Measurements from ENCODE around the gene TRPC4AP.

TRPC4AP gene

GRCh38 chr20:34993941-34994508 lies 98.6 kb downstream of the TRPC4AP start:
- H3K27ac ChIP-seq = no peak overlapping the region
- no peak for TF ChIP-seq CTCF (conservative IDR thresholded peaks at IDR 0.05)

GRCh38 chr20:34992751-34993417 lies 99.7 kb downstream of the TRPC4AP start:
- H3K27ac ChIP-seq = no peak overlapping the region
- TF ChIP-seq CTCF (conservative IDR thresholded peaks at IDR 0.05) = no peak

GRCh38 chr20:34990661-34991214 lies 101.9 kb downstream of the TRPC4AP start:
- no peak overlapping the region for H3K27ac ChIP-seq
- TF ChIP-seq CTCF (conservative IDR thresholded peaks at IDR 0.05) = no peak

GRCh38 chr20:34990231-34990630 lies 102.4 kb downstream of the TRPC4AP start:
- no peak overlapping the region for H3K27ac ChIP-seq
- no peak for TF ChIP-seq CTCF (conservative IDR thresholded peaks at IDR 0.05)

- TF ChIP-seq CTCF (conservative IDR thresholded peaks at IDR 0.05) = no peak
- no peak overlapping the region for H3K27ac ChIP-seq
Measured at GRCh38 chr20:34989670-34990069, 102.9 kb downstream of the TRPC4AP start.

- TF ChIP-seq CTCF (conservative IDR thresholded peaks at IDR 0.05) = no peak
- no peak overlapping the region for H3K27ac ChIP-seq
Measured at GRCh38 chr20:34989118-34989517, 103.5 kb downstream of the TRPC4AP start.

GRCh38 chr20:34988191-34988540 lies 104.4 kb downstream of the TRPC4AP start:
- TF ChIP-seq CTCF (conservative IDR thresholded peaks at IDR 0.05) = no peak
- H3K27ac ChIP-seq = no peak overlapping the region
